CD4-positive, alpha-beta T cell (primary cell): ENCODE data around the gene MRPL39. TPM values are rescaled to one million over a fixed set of nuclear protein-coding genes. Genes with fewer than 3 reads are reported as not detected.

Source experiments
- ATAC-seq: fragments of 200-7000 bp; cut with Tn5 transposase; one replicate; pipeline ENCODE4 v1.10.0; 2022; ENCODE audit warnings: mild to moderate bottlenecking; ENCODE audit not compliant: poor library complexity
- CTCF ChIA-PET: fragments of 350-600 bp; sonication (Branson Sonifier 250); formaldehyde crosslinking; loops from one replicate; lab custom pipeline; 2021; ENCODE audit warnings: antibody characterized with exemption, inconsistent platforms; lab: Charles Lee
- POLR2A ChIA-PET: fragments of 350-600 bp; sonication (Branson Sonifier 250); formaldehyde crosslinking; loops from one replicate; lab custom pipeline; 2021; ENCODE audit warnings: antibody characterized with exemption, inconsistent platforms; lab: Charles Lee
- DNase-seq, 14 experiments: peaks; one replicate each; pipeline ENCODE4 v3.0.0-alpha.2; 2013 to 2020; ENCODE audit warnings: mixed read lengths in 2 of 14
- H3K27ac ChIP-seq, 2 donors: one replicate each; pipeline versions ENCODE4 v1.5.1 to v1.7.0; 2013; ENCODE audit warnings: low read length in 2 of 2, low read depth in 1 of 2, mild to moderate bottlenecking in 1 of 2
- H3K27me3 ChIP-seq, 2 experiments: 1 replicate in 1 of 2; 2 replicates in 1 of 2; pipeline versions ENCODE4 v1.6.1 to v1.7.0; 2013; ENCODE audit warnings: low read length in 2 of 2, control low read depth in 1 of 2, mild to moderate bottlenecking in 1 of 2, moderate library complexity in 1 of 2; ENCODE audit not compliant: insufficient read depth in 2 of 2, control insufficient read depth in 1 of 2
- H3K36me3 ChIP-seq: one replicate; pipeline ENCODE4 v1.6.1; 2013; ENCODE audit warnings: low read length, control low read depth; ENCODE audit not compliant: insufficient read depth
- H3K4me1 ChIP-seq: one replicate; pipeline ENCODE4 v1.6.1; 2013; ENCODE audit warnings: low read length, control low read depth; ENCODE audit not compliant: insufficient read depth
- H3K4me3 ChIP-seq: one replicate; pipeline ENCODE4 v1.5.1; 2013; ENCODE audit warnings: mild to moderate bottlenecking, low read length, moderate library complexity
- H3K9me3 ChIP-seq, 2 experiments: 1 replicate in 1 of 2; 2 replicates in 1 of 2; pipeline versions ENCODE4 v1.6.1 to v1.7.0; 2013; ENCODE audit warnings: low read length in 2 of 2, mild to moderate bottlenecking in 2 of 2, control low read depth in 1 of 2, moderate library complexity in 1 of 2; ENCODE audit not compliant: control insufficient read depth in 1 of 2, insufficient read depth in 1 of 2
- H3K27ac Mint-ChIP-seq: one replicate; pipeline ENCODE4 v1.8.0; 2020; ENCODE audit warnings: mixed read lengths
- H3K27me3 Mint-ChIP-seq: one replicate; pipeline ENCODE4 v1.8.0; 2021; ENCODE audit warnings: mixed read lengths
- H3K36me3 Mint-ChIP-seq: one replicate; pipeline ENCODE4 v1.8.0; 2021; ENCODE audit warnings: low read depth, mixed read lengths
- H3K4me1 Mint-ChIP-seq: one replicate; pipeline ENCODE4 v1.8.0; 2021; ENCODE audit warnings: low read depth, mixed read lengths
- H3K4me3 Mint-ChIP-seq: one replicate; pipeline ENCODE4 v1.8.0; 2020; ENCODE audit warnings: mild to moderate bottlenecking, mixed read lengths
- H3K9me3 Mint-ChIP-seq: one replicate; pipeline ENCODE4 v1.8.0; 2020; ENCODE audit warnings: mixed read lengths
- intact Hi-C, 2 experiments: fragments of 100-400 bp; cut with DNase I in 1 of 2; cut with micrococcal nuclease in 1 of 2; formaldehyde crosslinking; loops; one replicate each; pipeline versions ENCODE4 v1.15.1 to v1.9.0; 2023 to 2025; cut with DNase I, micrococcal nuclease
- total RNA-seq, 174 experiments: library from RNA in 2 of 174; stranded (reverse) in 2 of 174; gene quantifications; one replicate each; pipeline ENCODE4 v1.2.3 and lab custom pipeline; 2021 to 2026
- TF ChIP-seq, protein P1 (sequence below): fragments of 200-600 bp; IDR thresholded peaks from one replicate; pipeline ENCODE4 v1.8.0; 2022; ENCODE audit warnings: antibody characterized with exemption, mild to moderate bottlenecking

MRPL39 gene
- total RNA-seq, 2 experiments from 2014 or later, result 10.7 to 15.2 TPM

DNA sequence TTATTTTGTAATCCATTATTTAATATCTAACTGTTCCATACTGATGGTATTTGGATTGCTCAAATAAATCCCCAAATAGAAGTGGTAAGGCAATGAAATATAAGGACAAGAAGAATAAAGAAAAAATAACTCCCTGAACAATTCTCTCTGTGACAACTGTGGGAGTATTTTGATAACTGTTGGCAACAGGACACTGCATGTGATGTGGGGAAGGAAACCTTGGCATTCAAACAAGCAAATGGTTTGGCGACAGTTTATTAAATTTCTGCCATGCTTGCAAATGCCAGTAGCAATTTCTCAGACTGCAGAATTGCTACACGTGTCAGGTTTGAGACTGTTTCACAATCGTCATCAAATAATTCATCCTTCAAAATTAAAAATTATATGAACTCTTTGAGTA lies 8.6 kb upstream of the MRPL39 start:
- no peak overlapping the region for H3K4me3 Mint-ChIP-seq
- Histone ChIP-seq H3K9me3 (no peaks in the 10 kb centered on the region), H3K4me3 (no peak overlapping the region), H3K27ac (no peak overlapping the region), H3K27me3 (no peaks in the 10 kb centered on the region), H3K4me1 (no peaks in the 10 kb centered on the region), H3K36me3 (no peaks in the 10 kb centered on the region)
- TF ChIP-seq, protein P1, sequence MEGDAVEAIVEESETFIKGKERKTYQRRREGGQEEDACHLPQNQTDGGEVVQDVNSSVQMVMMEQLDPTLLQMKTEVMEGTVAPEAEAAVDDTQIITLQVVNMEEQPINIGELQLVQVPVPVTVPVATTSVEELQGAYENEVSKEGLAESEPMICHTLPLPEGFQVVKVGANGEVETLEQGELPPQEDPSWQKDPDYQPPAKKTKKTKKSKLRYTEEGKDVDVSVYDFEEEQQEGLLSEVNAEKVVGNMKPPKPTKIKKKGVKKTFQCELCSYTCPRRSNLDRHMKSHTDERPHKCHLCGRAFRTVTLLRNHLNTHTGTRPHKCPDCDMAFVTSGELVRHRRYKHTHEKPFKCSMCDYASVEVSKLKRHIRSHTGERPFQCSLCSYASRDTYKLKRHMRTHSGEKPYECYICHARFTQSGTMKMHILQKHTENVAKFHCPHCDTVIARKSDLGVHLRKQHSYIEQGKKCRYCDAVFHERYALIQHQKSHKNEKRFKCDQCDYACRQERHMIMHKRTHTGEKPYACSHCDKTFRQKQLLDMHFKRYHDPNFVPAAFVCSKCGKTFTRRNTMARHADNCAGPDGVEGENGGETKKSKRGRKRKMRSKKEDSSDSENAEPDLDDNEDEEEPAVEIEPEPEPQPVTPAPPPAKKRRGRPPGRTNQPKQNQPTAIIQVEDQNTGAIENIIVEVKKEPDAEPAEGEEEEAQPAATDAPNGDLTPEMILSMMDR, result no peak
- POLR2A ChIA-PET, result no interaction called here
- no peaks in the 10 kb centered on the region for H3K4me1 Mint-ChIP-seq
- intact Hi-C loops, result no loop called here
- CTCF ChIA-PET, result interaction anchor here (0.9 kb wide), 1 partner anchor 186 kb away, joined by 3 read pairs; no protein-coding TSS in a partner anchor
- no peak for DNase-seq
- H3K27ac Mint-ChIP-seq, result no peak overlapping the region
- no peaks in the 10 kb centered on the region for H3K27me3 Mint-ChIP-seq
- no peak for ATAC-seq
- H3K9me3 Mint-ChIP-seq, result no peaks in the 10 kb centered on the region
- no peaks in the 10 kb centered on the region for H3K36me3 Mint-ChIP-seq

DNA sequence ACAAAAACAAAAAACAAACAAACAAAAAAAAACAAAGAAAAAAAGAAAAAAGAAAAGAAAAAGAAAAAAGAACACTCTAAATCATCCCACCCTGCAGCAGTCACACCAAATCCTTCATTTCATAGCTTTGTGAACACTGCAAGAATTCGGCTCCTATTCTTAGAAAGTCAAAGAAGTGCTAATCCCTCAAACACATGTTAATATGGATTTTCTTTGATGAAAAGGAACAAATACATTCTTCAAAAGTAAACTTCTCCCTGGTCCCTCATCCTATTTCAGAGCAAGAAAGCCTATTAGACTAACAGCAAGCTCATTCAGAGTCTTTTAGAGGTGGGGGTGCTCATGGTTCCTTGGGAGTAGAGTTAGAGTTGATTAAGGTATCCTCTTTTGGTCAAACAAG lies 7.2 kb upstream of the MRPL39 start:
- no peak overlapping the region for H3K4me3 Mint-ChIP-seq
- intact Hi-C loops, result no loop called here
- DNase-seq, result no peak
- Histone ChIP-seq H3K4me1 (no peaks in the 10 kb centered on the region), H3K27me3 (no peaks in the 10 kb centered on the region), H3K36me3 (no peaks in the 10 kb centered on the region), H3K4me3 (no peak overlapping the region), H3K9me3 (no peaks in the 10 kb centered on the region), H3K27ac (no peak overlapping the region)
- TF ChIP-seq, protein P1, result no peak
- ChIA-PET CTCF (no interaction called here), POLR2A (no interaction called here)
- H3K36me3 Mint-ChIP-seq, result no peaks in the 10 kb centered on the region
- no peak overlapping the region for H3K27ac Mint-ChIP-seq
- H3K4me1 Mint-ChIP-seq, result no peaks in the 10 kb centered on the region
- no peak for ATAC-seq
- H3K27me3 Mint-ChIP-seq, result no peaks in the 10 kb centered on the region
- no peaks in the 10 kb centered on the region for H3K9me3 Mint-ChIP-seq

DNA sequence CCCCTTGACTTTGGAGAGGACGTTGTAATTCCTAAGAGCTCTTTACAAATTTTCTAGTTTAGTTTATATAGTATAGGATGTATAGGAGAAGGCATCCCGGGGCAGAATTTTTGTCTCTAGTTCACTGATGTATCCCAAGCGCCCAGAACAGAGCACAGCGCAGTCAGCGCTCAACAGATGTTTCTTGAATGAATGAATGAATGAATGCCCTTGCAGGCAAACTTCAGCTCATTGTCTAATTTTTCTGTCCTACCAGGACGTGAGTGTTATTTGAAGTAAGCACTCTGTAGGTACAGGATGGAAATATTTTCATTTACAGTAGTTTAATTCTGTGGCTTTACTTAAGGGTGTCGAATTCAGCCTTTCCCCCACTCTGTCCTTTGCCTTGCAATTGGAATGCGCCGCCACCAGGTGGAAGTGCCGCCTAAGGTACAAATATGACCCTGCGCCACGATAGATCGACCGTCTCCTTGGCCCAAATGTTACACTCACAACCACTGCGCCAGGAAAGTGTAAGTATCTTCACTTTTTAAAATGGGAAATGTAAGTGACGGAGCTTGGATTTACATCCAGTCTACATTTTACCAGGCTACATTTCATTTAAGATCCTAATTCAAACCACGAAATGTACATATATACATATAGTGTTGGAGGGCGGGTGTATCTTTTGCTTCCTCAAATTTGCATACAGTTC lies 910 bp upstream of the MRPL39 start:
- no peaks in the 10 kb centered on the region for H3K9me3 Mint-ChIP-seq
- CTCF ChIA-PET, result interaction anchor here (0.5 to 2.0 kb wide), 10 partner anchors 34 to 1110 kb away, joined by 3 to 10 read pairs (median 4); partner anchors contain the start of genes APP, ATP5PF and GABPA
- peaks cover 43% of the 10 kb centered on the region for H3K4me1 Mint-ChIP-seq
- POLR2A ChIA-PET, result interaction anchor here (0.7 to 3.8 kb wide), 8 partner anchors 11 to 193 kb away, joined by 3 to 32 read pairs (median 4); partner anchors contain the start of genes ATP5PF, GABPA and JAM2
- H3K4me3 Mint-ChIP-seq, result peak overlapping the region; percentile 100
- Histone ChIP-seq H3K4me3 (peak overlapping the region; percentile 87), H3K27ac (no peak overlapping the region), H3K4me1 (peaks cover 24% of the 10 kb centered on the region), H3K36me3 (peaks cover 22% of the 10 kb centered on the region), H3K27me3 (no peaks in the 10 kb centered on the region), H3K9me3 (no peaks in the 10 kb centered on the region)
- intact Hi-C loops, result loop anchor here (1.0 to 5.0 kb wide), 11 partner anchors 31 to 1111 kb away; partner anchors contain the start of genes APP (in 1 of the 2), ATP5PF (in 1 of the 2), GABPA (in 1 of the 2) and JAM2 (in 1 of the 2)
- H3K36me3 Mint-ChIP-seq, result peaks cover 36% of the 10 kb centered on the region
- peak; percentile 62 to 90 (median 71) for DNase-seq
- no peaks in the 10 kb centered on the region for H3K27me3 Mint-ChIP-seq
- peak; percentile 81 for ATAC-seq
- peak overlapping the region; percentile 92 for H3K27ac Mint-ChIP-seq
- TF ChIP-seq, protein P1, result peak; percentile 78
